ENCODE measurements around the gene GRIN2C. TPM values are rescaled to one million over a fixed set of nuclear protein-coding genes. Genes with fewer than 3 reads are reported as not detected.

The GRIN2C gene
- total and polyA plus RNA-seq, 9 of the 15 experiments (the other 6 are each of a cell fraction or from before 2014, with no cell fraction given): under 0.01 to 0.33 (median 0.10) TPM; not detected in 2

GRCh38 chr17:74868251-74868907 is 8.7 kb upstream of the GRIN2C start (continued):
- TF ChIP-seq CREB3L1 (IDR thresholded peaks at IDR 0.05; ENCODE audit: borderline replicate concordance, low read depth) (0 out of 2 replicates have a peak, but pooled peaks have one; percentile 37), MCM7 (IDR thresholded peaks at IDR 0.05) (no peak), RBM34 (IDR thresholded peaks at IDR 0.05; ENCODE audit: borderline replicate concordance, insufficient read depth, low read length) (no peak), CGGBP1 (CRISPR knock-in tag; IDR thresholded peaks at IDR 0.05) (no peak), CXXC5 (CRISPR knock-in tag; IDR thresholded peaks at IDR 0.05) (peak; percentile 83), SP1 (CRISPR knock-in tag; IDR thresholded peaks at IDR 0.05) (no peak), ZBTB1 (CRISPR knock-in tag; IDR thresholded peaks at IDR 0.05; ENCODE audit: borderline replicate concordance, low read depth) (no peak), YY1 (IDR thresholded peaks at IDR 0.05; ENCODE audit: borderline replicate concordance in 1 of 3, control insufficient read depth in 1 of 3, extremely low read depth in 1 of 3, insufficient read depth in 3 of 3, insufficient read length in 1 of 3, insufficient replicate concordance in 2 of 3, low read depth in 1 of 3, low read length in 2 of 3) (no peak), ZNF695 (CRISPR knock-in tag; IDR thresholded peaks at IDR 0.05) (no peak), RFX1 (IDR thresholded peaks at IDR 0.05) (no peak), POU5F1 (IDR thresholded peaks at IDR 0.05; ENCODE audit: borderline replicate concordance, low read depth, low read length, partially characterized antibody) (no peak), ZNF398 (CRISPR knock-in tag; IDR thresholded peaks at IDR 0.05) (no peak)
- TF ChIP-seq, protein P1, sequence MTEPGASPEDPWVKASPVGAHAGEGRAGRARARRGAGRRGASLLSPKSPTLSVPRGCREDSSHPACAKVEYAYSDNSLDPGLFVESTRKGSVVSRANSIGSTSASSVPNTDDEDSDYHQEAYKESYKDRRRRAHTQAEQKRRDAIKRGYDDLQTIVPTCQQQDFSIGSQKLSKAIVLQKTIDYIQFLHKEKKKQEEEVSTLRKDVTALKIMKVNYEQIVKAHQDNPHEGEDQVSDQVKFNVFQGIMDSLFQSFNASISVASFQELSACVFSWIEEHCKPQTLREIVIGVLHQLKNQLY (CRISPR knock-in tag; conservative IDR thresholded peaks at IDR 0.05): no peak
- TF ChIP-seq, protein P2, sequence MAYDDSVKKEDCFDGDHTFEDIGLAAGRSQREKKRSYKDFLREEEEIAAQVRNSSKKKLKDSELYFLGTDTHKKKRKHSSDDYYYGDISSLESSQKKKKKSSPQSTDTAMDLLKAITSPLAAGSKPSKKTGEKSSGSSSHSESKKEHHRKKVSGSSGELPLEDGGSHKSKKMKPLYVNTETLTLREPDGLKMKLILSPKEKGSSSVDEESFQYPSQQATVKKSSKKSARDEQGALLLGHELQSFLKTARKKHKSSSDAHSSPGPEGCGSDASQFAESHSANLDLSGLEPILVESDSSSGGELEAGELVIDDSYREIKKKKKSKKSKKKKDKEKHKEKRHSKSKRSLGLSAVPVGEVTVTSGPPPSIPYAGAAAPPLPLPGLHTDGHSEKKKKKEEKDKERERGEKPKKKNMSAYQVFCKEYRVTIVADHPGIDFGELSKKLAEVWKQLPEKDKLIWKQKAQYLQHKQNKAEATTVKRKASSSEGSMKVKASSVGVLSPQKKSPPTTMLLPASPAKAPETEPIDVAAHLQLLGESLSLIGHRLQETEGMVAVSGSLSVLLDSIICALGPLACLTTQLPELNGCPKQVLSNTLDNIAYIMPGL (CRISPR knock-in tag; IDR thresholded peaks at IDR 0.05): no peak
- TF ChIP-seq, protein P3, sequence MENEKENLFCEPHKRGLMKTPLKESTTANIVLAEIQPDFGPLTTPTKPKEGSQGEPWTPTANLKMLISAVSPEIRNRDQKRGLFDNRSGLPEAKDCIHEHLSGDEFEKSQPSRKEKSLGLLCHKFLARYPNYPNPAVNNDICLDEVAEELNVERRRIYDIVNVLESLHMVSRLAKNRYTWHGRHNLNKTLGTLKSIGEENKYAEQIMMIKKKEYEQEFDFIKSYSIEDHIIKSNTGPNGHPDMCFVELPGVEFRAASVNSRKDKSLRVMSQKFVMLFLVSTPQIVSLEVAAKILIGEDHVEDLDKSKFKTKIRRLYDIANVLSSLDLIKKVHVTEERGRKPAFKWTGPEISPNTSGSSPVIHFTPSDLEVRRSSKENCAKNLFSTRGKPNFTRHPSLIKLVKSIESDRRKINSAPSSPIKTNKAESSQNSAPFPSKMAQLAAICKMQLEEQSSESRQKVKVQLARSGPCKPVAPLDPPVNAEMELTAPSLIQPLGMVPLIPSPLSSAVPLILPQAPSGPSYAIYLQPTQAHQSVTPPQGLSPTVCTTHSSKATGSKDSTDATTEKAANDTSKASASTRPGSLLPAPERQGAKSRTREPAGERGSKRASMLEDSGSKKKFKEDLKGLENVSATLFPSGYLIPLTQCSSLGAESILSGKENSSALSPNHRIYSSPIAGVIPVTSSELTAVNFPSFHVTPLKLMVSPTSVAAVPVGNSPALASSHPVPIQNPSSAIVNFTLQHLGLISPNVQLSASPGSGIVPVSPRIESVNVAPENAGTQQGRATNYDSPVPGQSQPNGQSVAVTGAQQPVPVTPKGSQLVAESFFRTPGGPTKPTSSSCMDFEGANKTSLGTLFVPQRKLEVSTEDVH (IDR thresholded peaks at IDR 0.05; ENCODE audit: low read depth, partially characterized antibody): peak; percentile 44

All from K562 (cell line).